GM12891 (cell line): ENCODE results near the gene TRIM31.

Experiments used
- POLR2A ChIP-seq: IDR thresholded peaks from 2 replicates; pipeline ENCODE4 v1.6.1; 2011; ENCODE audit warnings: low read depth, low read length, control low read depth
- POLR2AphosphoS5 ChIP-seq: IDR thresholded peaks from 2 replicates; pipeline ENCODE4 v1.6.1; 2011; ENCODE audit warnings: low read depth, low read length, control low read depth
- POU2F2 ChIP-seq: IDR thresholded peaks from 2 replicates; pipeline ENCODE4 v1.6.1; 2011; ENCODE audit warnings: low read depth, mild to moderate bottlenecking, control low read depth, low read length, moderate library complexity
- SPI1 ChIP-seq: IDR thresholded peaks from 2 replicates; pipeline ENCODE4 v1.6.1; 2011; ENCODE audit warnings: low read depth, low read length, control low read depth
- TAF1 ChIP-seq: IDR thresholded peaks from 2 replicates; pipeline ENCODE4 v1.6.1; 2011; ENCODE audit warnings: low read depth, low read length, control low read depth

DNA sequence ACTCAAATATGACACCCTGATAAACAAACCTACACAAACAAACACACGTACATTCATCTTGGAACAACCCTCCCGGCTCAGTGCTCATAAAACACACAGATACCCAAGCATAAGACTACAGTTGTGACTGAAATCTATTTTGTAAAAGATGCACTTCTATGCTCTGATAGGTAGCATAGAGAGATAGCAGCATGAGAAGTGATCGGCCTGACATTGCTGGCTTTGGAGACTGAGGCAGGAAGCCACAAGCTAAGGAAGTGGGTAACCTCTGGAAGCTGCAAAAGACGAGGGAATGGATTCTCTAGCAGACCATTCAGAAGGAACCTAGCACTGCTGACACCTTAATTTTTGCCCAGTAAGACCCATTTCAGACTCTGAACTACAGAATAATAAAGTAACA, 35.7 kb downstream of the TRIM31 start:
- TF ChIP-seq POLR2A (no peak), TAF1 (no peak), POLR2AphosphoS5 (no peak), SPI1 (no peak), POU2F2 (no peak)
